GM18868 (cell line): ENCODE results near the gene UQCRHL.
"Not testable (repeated sequence)": the region's sequence is repeated elsewhere in the genome, so short reads cannot be mapped to it uniquely, and the experiment has no call there.

ENCODE experiments used
- ATAC-seq: cut with Tn5 transposase; IDR thresholded peaks from one replicate; pipeline ENCODE4 v1.9.1; 2021; ENCODE audit warnings: mild to moderate bottlenecking, moderate library complexity; ENCODE audit not compliant: unreplicated experiment

Gene UQCRHL

GRCh38 chr1:15807549-15807948 is at the start of gene UQCRHL:
UQCRHL (minus strand) TSS chr1:15807649; CDS start chr1:15807649, 0 bp downstream.
- not testable (repeated sequence) for ATAC-seq

- no peak for ATAC-seq
Observed at GRCh38 chr1:15856888-15857287, 49.4 kb upstream of the UQCRHL start.

GRCh38 chr1:15852828-15853302 is 45.4 kb upstream of the UQCRHL start:
- no peak for ATAC-seq

GRCh38 chr1:15852036-15852827 is 44.8 kb upstream of the UQCRHL start:
- ATAC-seq: no peak

- ATAC-seq: no peak
Observed at GRCh38 chr1:15851210-15852035, 44.0 kb upstream of the UQCRHL start.

GRCh38 chr1:15850471-15851001 is 43.1 kb upstream of the UQCRHL start:
- no peak for ATAC-seq

- ATAC-seq: no peak
Observed at GRCh38 chr1:15849775-15850324, 42.4 kb upstream of the UQCRHL start.

GRCh38 chr1:15848929-15849774 is 41.7 kb upstream of the UQCRHL start:
- ATAC-seq: no peak

GRCh38 chr1:15848143-15848928 is 40.9 kb upstream of the UQCRHL start:
- peak; percentile 16 for ATAC-seq

- no peak for ATAC-seq
Observed at GRCh38 chr1:15847893-15848142, 40.4 kb upstream of the UQCRHL start.

GRCh38 chr1:15847100-15847892 is 39.8 kb upstream of the UQCRHL start, which contains the start of gene SPEN:
SPEN (plus strand) TSS chr1:15847707; CDS start chr1:15848068, 361 bp downstream.
- ATAC-seq: peak; percentile 60

GRCh38 chr1:15846056-15846455 is 38.6 kb upstream of the UQCRHL start:
- ATAC-seq: not testable (repeated sequence)

- ATAC-seq: no peak
Observed at GRCh38 chr1:15843826-15844572, 36.5 kb upstream of the UQCRHL start.

GRCh38 chr1:15838721-15839120 is 31.3 kb upstream of the UQCRHL start:
- no peak for ATAC-seq

- no peak for ATAC-seq
Observed at GRCh38 chr1:15837931-15838330, 30.5 kb upstream of the UQCRHL start.

GRCh38 chr1:15836772-15837669 is 29.6 kb upstream of the UQCRHL start:
- no peak for ATAC-seq

GRCh38 chr1:15836511-15836771 is 29.0 kb upstream of the UQCRHL start:
- not testable (repeated sequence) for ATAC-seq
